Measurements from ENCODE around the gene MED27.

DNA sequence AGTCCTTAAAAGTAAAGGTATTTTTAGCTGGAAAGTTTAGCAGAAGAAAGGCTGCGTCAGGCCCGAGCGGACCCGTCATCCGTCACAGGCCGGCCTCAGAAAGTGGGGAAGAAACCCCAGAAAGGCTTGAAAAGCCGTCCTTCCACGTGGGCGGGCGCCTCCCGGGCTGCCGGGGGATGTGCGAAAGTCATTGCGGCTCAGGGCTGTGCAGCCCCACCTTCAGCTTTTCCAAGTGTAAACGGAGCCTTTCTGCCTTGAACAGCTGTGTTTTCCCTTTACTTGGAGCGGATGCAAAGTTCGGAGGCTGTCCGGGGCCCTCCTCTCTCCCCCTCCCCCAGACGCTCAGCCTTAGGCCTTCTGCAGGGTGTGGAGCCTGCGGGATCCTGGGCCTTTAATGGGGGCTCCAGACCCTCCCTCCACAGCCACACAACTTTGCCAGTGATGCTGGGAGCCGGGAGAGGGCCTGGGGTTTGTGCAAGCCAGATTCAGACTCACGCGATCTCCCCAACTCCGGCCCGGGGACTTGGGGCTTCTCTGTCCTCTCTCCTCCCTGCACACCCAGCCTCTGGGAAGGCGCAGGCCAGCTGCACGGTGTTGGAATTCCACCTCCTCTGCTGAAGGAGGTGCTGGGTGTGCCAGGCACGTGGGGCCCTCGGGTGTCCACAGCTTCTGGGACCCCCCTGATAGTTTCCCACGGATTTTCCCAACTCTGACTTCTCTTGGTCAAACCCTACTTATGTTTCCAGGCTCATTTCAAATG is 244.3 kb downstream of the MED27 start:
- no peak for TF ChIP-seq EZH2 (IDR thresholded peaks at IDR 0.05; ENCODE audit: low read length, missing control alignments)
- TF ChIP-seq, protein P1, sequence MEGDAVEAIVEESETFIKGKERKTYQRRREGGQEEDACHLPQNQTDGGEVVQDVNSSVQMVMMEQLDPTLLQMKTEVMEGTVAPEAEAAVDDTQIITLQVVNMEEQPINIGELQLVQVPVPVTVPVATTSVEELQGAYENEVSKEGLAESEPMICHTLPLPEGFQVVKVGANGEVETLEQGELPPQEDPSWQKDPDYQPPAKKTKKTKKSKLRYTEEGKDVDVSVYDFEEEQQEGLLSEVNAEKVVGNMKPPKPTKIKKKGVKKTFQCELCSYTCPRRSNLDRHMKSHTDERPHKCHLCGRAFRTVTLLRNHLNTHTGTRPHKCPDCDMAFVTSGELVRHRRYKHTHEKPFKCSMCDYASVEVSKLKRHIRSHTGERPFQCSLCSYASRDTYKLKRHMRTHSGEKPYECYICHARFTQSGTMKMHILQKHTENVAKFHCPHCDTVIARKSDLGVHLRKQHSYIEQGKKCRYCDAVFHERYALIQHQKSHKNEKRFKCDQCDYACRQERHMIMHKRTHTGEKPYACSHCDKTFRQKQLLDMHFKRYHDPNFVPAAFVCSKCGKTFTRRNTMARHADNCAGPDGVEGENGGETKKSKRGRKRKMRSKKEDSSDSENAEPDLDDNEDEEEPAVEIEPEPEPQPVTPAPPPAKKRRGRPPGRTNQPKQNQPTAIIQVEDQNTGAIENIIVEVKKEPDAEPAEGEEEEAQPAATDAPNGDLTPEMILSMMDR (conservative IDR thresholded peaks at IDR 0.05 in 1 of 2, IDR thresholded peaks at IDR 0.05 in 1 of 2; ENCODE audit: low read depth in 1 of 2, low read length in 2 of 2), result no peak
